ENCODE results near the gene GSTT2B.
A peak's percentile ranks its signal among the peaks of the same experiment; 100 is the strongest.
"Not testable (repeated sequence)": the region's sequence is repeated elsewhere in the genome, so short reads cannot be mapped to it uniquely, and the experiment has no call there.

Gene GSTT2B

GRCh38 chr22:23984430-23984829, 23.4 kb upstream of the GSTT2B start:
- DNase-seq (ENCODE audit: low read depth in 2 of 2): no peak

GRCh38 chr22:23980567-23980966, 19.6 kb upstream of the GSTT2B start:
- DNase-seq (ENCODE audit: low read depth in 2 of 2): not testable (repeated sequence)

GRCh38 chr22:23979557-23980240, 18.7 kb upstream of the GSTT2B start, which contains the start of gene GSTT2:
Gene GSTT2, plus strand, starts transcription at chr22:23980134.
- DNase-seq (ENCODE audit: low read depth in 2 of 2): not testable (repeated sequence)

GRCh38 chr22:23977304-23977703, 16.3 kb upstream of the GSTT2B start:
- not testable (repeated sequence) for DNase-seq (ENCODE audit: low read depth in 2 of 2)

GRCh38 chr22:23974836-23975352, 13.9 kb upstream of the GSTT2B start:
- DNase-seq (ENCODE audit: low read depth in 2 of 2): not testable (repeated sequence)

GRCh38 chr22:23974345-23974744, 13.3 kb upstream of the GSTT2B start, which contains the start of gene DDT:
Gene DDT, minus strand, starts transcription at chr22:23974441. Its CDS starts 27 bp downstream, at chr22:23974414.
- not testable (repeated sequence) for DNase-seq (ENCODE audit: low read depth in 2 of 2)

- DNase-seq (ENCODE audit: low read depth in 2 of 2): not testable (repeated sequence)
Observed at GRCh38 chr22:23971927-23972326, 10.9 kb upstream of the GSTT2B start.

- DNase-seq (ENCODE audit: low read depth in 2 of 2): no peak
Observed at GRCh38 chr22:23970816-23971486, 10.0 kb upstream of the GSTT2B start.

GRCh38 chr22:23970201-23970641, 9.2 kb upstream of the GSTT2B start:
- no peak for DNase-seq (ENCODE audit: low read depth in 2 of 2)

- no peak for DNase-seq (ENCODE audit: low read depth in 2 of 2)
Observed at GRCh38 chr22:23969071-23969470, 8.1 kb upstream of the GSTT2B start.

- not testable (repeated sequence) for DNase-seq (ENCODE audit: low read depth in 2 of 2)
Observed at GRCh38 chr22:23966568-23966967, 5.6 kb upstream of the GSTT2B start, which contains the start of gene DDTL. Gene DDTL, plus strand, starts transcription at chr22:23966888. Its CDS starts 27 bp downstream, at chr22:23966915.

GRCh38 chr22:23966094-23966493, 5.1 kb upstream of the GSTT2B start:
- DNase-seq (ENCODE audit: low read depth in 2 of 2): not testable (repeated sequence)

GRCh38 chr22:23956301-23956900, 4.6 kb downstream of the GSTT2B start:
- peak; percentile 57 to 60 for DNase-seq (ENCODE audit: low read depth in 2 of 2)

- not testable (repeated sequence) for DNase-seq (ENCODE audit: low read depth in 2 of 2)
Observed at GRCh38 chr22:23955886-23956285, 5.1 kb downstream of the GSTT2B start.

- DNase-seq (ENCODE audit: low read depth in 2 of 2): not testable (repeated sequence)
Observed at GRCh38 chr22:23954991-23955305, 6.0 kb downstream of the GSTT2B start.

- DNase-seq (ENCODE audit: low read depth in 2 of 2): not testable (repeated sequence)
Observed at GRCh38 chr22:23954193-23954990, 6.6 kb downstream of the GSTT2B start.

- DNase-seq (ENCODE audit: low read depth in 2 of 2): not testable (repeated sequence)
Observed at GRCh38 chr22:23953485-23953884, 7.5 kb downstream of the GSTT2B start.

GRCh38 chr22:23952794-23953405, 8.1 kb downstream of the GSTT2B start:
- not testable (repeated sequence) for DNase-seq (ENCODE audit: low read depth in 2 of 2)

GRCh38 chr22:23951383-23951782, 9.6 kb downstream of the GSTT2B start:
- DNase-seq (ENCODE audit: low read depth in 2 of 2): not testable (repeated sequence)

- DNase-seq (ENCODE audit: low read depth in 2 of 2): not testable (repeated sequence)
Observed at GRCh38 chr22:23949764-23950163, 11.2 kb downstream of the GSTT2B start.

GRCh38 chr22:23947391-23947790, 13.6 kb downstream of the GSTT2B start:
- DNase-seq (ENCODE audit: low read depth in 2 of 2): not testable (repeated sequence)

All from activated CD8-positive, alpha-beta memory T cell treated with anti-CD3 and anti-CD28 coated beads for 4 hours (primary cell).